Neutrophil (primary cell): ENCODE results near the gene MUS81.
A peak's percentile ranks its signal among the peaks of the same experiment; 100 is the strongest.

Experiments
- H3K27ac ChIP-seq: fragments of 200-600 bp; sonication (generic); 2 replicates; pipeline ENCODE4 v1.5.1; 2016; ENCODE audit warnings: mild to moderate bottlenecking, moderate library complexity
- H3K27me3 ChIP-seq: fragments of 200-600 bp; sonication (generic); 2 replicates; pipeline ENCODE4 v1.6.0; 2016; ENCODE audit warnings: mild to moderate bottlenecking
- H3K36me3 ChIP-seq: fragments of 200-600 bp; sonication (generic); 2 replicates; pipeline ENCODE4 v1.5.1; 2017
- H3K4me1 ChIP-seq, 2 experiments: fragments of 200-600 bp in 1 of 2; sonication (generic) in 1 of 2; 1 replicate in 1 of 2; 2 replicates in 1 of 2; pipeline versions ENCODE4 v1.5.1 to v1.6.1; 2013 to 2016; ENCODE audit warnings: low read depth in 1 of 2, low read length in 1 of 2, mild to moderate bottlenecking in 1 of 2, moderate library complexity in 1 of 2; ENCODE audit not compliant: control insufficient read depth in 1 of 2, insufficient read depth in 1 of 2
- H3K4me3 ChIP-seq, 2 experiments: fragments of 200-600 bp in 1 of 2; sonication (generic) in 1 of 2; 1 replicate in 1 of 2; 2 replicates in 1 of 2; pipeline ENCODE4 v1.5.1; 2013 to 2016; ENCODE audit warnings: low read depth in 1 of 2, low read length in 1 of 2, mild to moderate bottlenecking in 1 of 2, moderate library complexity in 1 of 2
- H3K9me3 ChIP-seq: fragments of 200-600 bp; sonication (generic); 2 replicates; pipeline ENCODE4 v1.5.1; 2016
- CTCF ChIP-seq: fragments of 200-600 bp; sonication (generic); IDR thresholded peaks from 2 replicates; pipeline ENCODE4 v1.5.1; 2016; ENCODE audit warnings: antibody characterized with exemption

Gene MUS81

GRCh38 chr11:65900125-65900898, 40.1 kb downstream of the MUS81 start, which contains the start of gene FOSL1:
FOSL1 (minus strand) TSS chr11:65900388; CDS start chr11:65900339, 49 bp downstream.
- Histone ChIP-seq H3K36me3 (no peaks in the 10 kb centered on the region), H3K27ac (peak within 1 kb of the TSS; percentile 72), H3K4me1 (peaks cover 21 to 25% of the 10 kb centered on the region in 2 experiments), H3K27me3 (peaks cover 21% of the 10 kb centered on the region), H3K9me3 (no peaks in the 10 kb centered on the region), H3K4me3 (peak within 1 kb of the TSS; percentile 65 to 75)
- TF ChIP-seq CTCF: peak; percentile 35

GRCh38 chr11:65900899-65901180, 40.6 kb downstream of the MUS81 start:
- peak overlapping the region; percentile 72 for H3K27ac ChIP-seq
- H3K36me3 ChIP-seq: no peaks in the 10 kb centered on the region
- H3K27me3 ChIP-seq: peaks cover 21% of the 10 kb centered on the region
- H3K4me1 ChIP-seq: peaks cover 21 to 25% of the 10 kb centered on the region in 2 experiments
- peak overlapping the region; percentile 65 to 75 for H3K4me3 ChIP-seq
- no peak for TF ChIP-seq CTCF
- no peaks in the 10 kb centered on the region for H3K9me3 ChIP-seq

GRCh38 chr11:65903068-65903481, 42.8 kb downstream of the MUS81 start:
- H3K27ac ChIP-seq: no peak overlapping the region
- H3K36me3 ChIP-seq: no peaks in the 10 kb centered on the region
- H3K4me3 ChIP-seq: no peak overlapping the region
- peaks cover 21 to 25% of the 10 kb centered on the region in 2 experiments for H3K4me1 ChIP-seq
- TF ChIP-seq CTCF: no peak
- peaks cover 20% of the 10 kb centered on the region for H3K27me3 ChIP-seq
- H3K9me3 ChIP-seq: no peaks in the 10 kb centered on the region

- Histone ChIP-seq H3K36me3 (no peaks in the 10 kb centered on the region), H3K27me3 (peaks cover 14% of the 10 kb centered on the region), H3K9me3 (no peaks in the 10 kb centered on the region), H3K27ac (no peak overlapping the region), H3K4me1 (peaks cover 19 to 23% of the 10 kb centered on the region in 2 experiments), H3K4me3 (no peak overlapping the region)
- no peak for TF ChIP-seq CTCF
Observed at GRCh38 chr11:65903715-65904114, 43.5 kb downstream of the MUS81 start.

- no peaks in the 10 kb centered on the region for H3K36me3 ChIP-seq
Observed at GRCh38 chr11:65906602-65907001, 46.4 kb downstream of the MUS81 start.

More at GRCh38 chr11:65906602-65907001, 46.4 kb downstream of the MUS81 start:
- no peaks in the 10 kb centered on the region for H3K27me3 ChIP-seq
- no peaks in the 10 kb centered on the region for H3K4me1 ChIP-seq
- no peak overlapping the region for H3K27ac ChIP-seq
- TF ChIP-seq CTCF: no peak
- H3K4me3 ChIP-seq: no peak overlapping the region
- H3K9me3 ChIP-seq: no peaks in the 10 kb centered on the region
